GM12878 (cell line): ENCODE measurements around the gene FOXD3. TPM values are rescaled to one million over a fixed set of nuclear protein-coding genes. Genes with fewer than 3 reads are reported as not detected.

ENCODE experiments used
- ATAC-seq: fragments of 200-7000 bp; cut with Tn5 transposase; 3 replicates; pipeline ENCODE4 v1.9.1; 2020; ENCODE audit warnings: mild to moderate bottlenecking, moderate library complexity
- BruUV-seq: library from RNA; stranded (reverse); fragments of 400-500 nt; replicated peaks from 2 replicates; lab custom pipeline; 2021; lab: Mats Ljungman, UMichigan
- CTCF ChIA-PET: fragments of 300-600 bp; sonication (Branson Sonifier 250); formaldehyde crosslinking; extraction: SDS; loops from one replicate; lab custom pipeline; 2021; ENCODE audit warnings: inconsistent platforms; lab: Yijun Ruan, JAX
- POLR2A ChIA-PET: fragments of 350-600 bp; formaldehyde crosslinking; extraction: SDS; loops from one replicate; lab custom pipeline; 2021; ENCODE audit warnings: inconsistent platforms; lab: Charles Lee
- RAD21 ChIA-PET: fragments of 300-600 bp; sonication (Branson Sonifier 250); formaldehyde crosslinking; loops from one replicate; lab custom pipeline; 2023; ENCODE audit warnings: antibody characterized with exemption; ENCODE audit not compliant: unreplicated experiment; lab: Charles Lee
- SMC1A ChIA-PET: fragments of 300-600 bp; sonication (Branson Sonifier 250); formaldehyde crosslinking; loops from one replicate; lab custom pipeline; 2023; ENCODE audit not compliant: unreplicated experiment, uncharacterized antibody; lab: Charles Lee
- DNase-seq: peaks from one replicate; pipeline ENCODE4 v3.0.0-alpha.2; 2011; ENCODE audit warnings: low read depth, low spot score
- FAIRE-seq: peaks from 3 replicates; lab custom pipeline; 2011; peaks lifted over from hg19 to GRCh38; lab: Jason Lieb, UNC
- H2AFZ ChIP-seq: 2 replicates; pipeline ENCODE4 v1.6.0; 2011; ENCODE audit warnings: low read depth, low read length, control low read depth; ENCODE audit not compliant: control insufficient read depth
- H3K27ac ChIP-seq: 2 replicates; pipeline ENCODE4 v1.5.1; 2011; ENCODE audit warnings: control low read depth; ENCODE audit not compliant: control insufficient read depth, insufficient read depth
- H3K27me3 ChIP-seq, 2 experiments: replicated peaks in 1 of 2; 2 replicates each; pipeline versions ENCODE4 v1.6.0 to v1.6.1; 2011; ENCODE audit warnings: low read length in 1 of 2; ENCODE audit not compliant: control insufficient read depth in 2 of 2, insufficient read depth in 2 of 2
- H3K36me3 ChIP-seq, 2 experiments: 2 replicates each; pipeline ENCODE4 v1.5.1; 2011; ENCODE audit warnings: low read length in 1 of 2; ENCODE audit not compliant: control insufficient read depth in 2 of 2, insufficient read depth in 2 of 2
- H3K4me1 ChIP-seq: 2 replicates; pipeline ENCODE4 v1.6.1; 2011; ENCODE audit warnings: mild to moderate bottlenecking, low read length, moderate library complexity, mixed read lengths; ENCODE audit not compliant: control insufficient read depth, insufficient read depth
- H3K4me2 ChIP-seq: 2 replicates; pipeline ENCODE4 v1.6.0; 2011; ENCODE audit warnings: control low read depth; ENCODE audit not compliant: control insufficient read depth, insufficient read depth
- H3K4me3 ChIP-seq: fragments of 200-600 bp; sonication (generic); 2 replicates; pipeline ENCODE4 v1.5.1; 2016
- H3K79me2 ChIP-seq: 2 replicates; pipeline ENCODE4 v1.6.0; 2011; ENCODE audit warnings: low read length; ENCODE audit not compliant: control insufficient read depth, insufficient read depth
- H3K9ac ChIP-seq: 2 replicates; pipeline ENCODE4 v1.8.0; 2011; ENCODE audit warnings: low read length, control low read depth, mixed read lengths; ENCODE audit not compliant: control insufficient read depth, insufficient read depth
- H3K9me3 ChIP-seq: replicated peaks from 3 replicates; pipeline ENCODE4 v1.5.1; 2011; ENCODE audit warnings: mild to moderate bottlenecking, low read length; ENCODE audit not compliant: control insufficient read depth, insufficient read depth
- H4K20me1 ChIP-seq: 2 replicates; pipeline ENCODE4 v1.6.0; 2011; ENCODE audit not compliant: control insufficient read depth, insufficient read depth
- BACH1 ChIP-seq: fragments of 450-650 bp; IDR thresholded peaks from 2 replicates; pipeline ENCODE4 v1.6.1; 2017; ENCODE audit warnings: mild to moderate bottlenecking, borderline replicate concordance
- CHD2 ChIP-seq: IDR thresholded peaks from 2 replicates; pipeline ENCODE4 v1.6.1; 2011; ENCODE audit warnings: low read depth, low read length, improper control_type of control experiment, borderline replicate concordance
- ESRRA ChIP-seq: IDR thresholded peaks from 2 replicates; pipeline ENCODE4 v1.6.1; 2012; ENCODE audit warnings: mild to moderate bottlenecking, low read length, improper control_type of control experiment
- FOS ChIP-seq: IDR thresholded peaks from 3 replicates; pipeline ENCODE4 v1.6.1; 2011; ENCODE audit warnings: borderline replicate concordance; ENCODE audit not compliant: insufficient read length; ENCODE audit errors: extremely low read depth
- FOXM1 ChIP-seq: IDR thresholded peaks from 2 replicates; pipeline ENCODE4 v1.6.1; 2012; ENCODE audit warnings: low read depth, mild to moderate bottlenecking, inconsistent platforms, low read length, moderate library complexity
- GATAD2B ChIP-seq: fragments of 450-650 bp; conservative IDR thresholded peaks from 2 replicates; pipeline ENCODE4 v1.6.1; 2017; ENCODE audit warnings: low read depth, mild to moderate bottlenecking, moderate library complexity
- HCFC1 ChIP-seq: fragments of 150-350 bp; IDR thresholded peaks from 2 replicates; pipeline ENCODE4 v1.6.1; 2014; ENCODE audit warnings: low read length
- MYB ChIP-seq: fragments of 150-350 bp; IDR thresholded peaks from 2 replicates; pipeline ENCODE4 v1.6.1; 2014; ENCODE audit warnings: mild to moderate bottlenecking, low read depth, low read length, borderline replicate concordance
- NR2C2 ChIP-seq: IDR thresholded peaks from 2 replicates; pipeline ENCODE4 v1.6.1; 2011; ENCODE audit warnings: borderline replicate concordance, low read depth; ENCODE audit not compliant: control insufficient read depth, insufficient read length
- POLR2A ChIP-seq: IDR thresholded peaks from 2 replicates; pipeline ENCODE4 v1.6.1; 2011; ENCODE audit warnings: low read depth, mild to moderate bottlenecking, low read length
- POLR2AphosphoS2 ChIP-seq: IDR thresholded peaks from 2 replicates; pipeline ENCODE4 v1.6.1; 2011; ENCODE audit warnings: low read depth, mild to moderate bottlenecking, low read length, improper control_type of control experiment, moderate library complexity
- RAD21 ChIP-seq: IDR thresholded peaks from 2 replicates; pipeline ENCODE4 v1.6.1; 2011; ENCODE audit warnings: mild to moderate bottlenecking, low read depth, low read length, moderate library complexity; ENCODE audit not compliant: insufficient read depth
- RB1 ChIP-seq: fragments of 450-650 bp; formaldehyde crosslinking; IDR thresholded peaks from 2 replicates; pipeline ENCODE4 v1.6.1; 2017; ENCODE audit warnings: mild to moderate bottlenecking, borderline replicate concordance
- RCOR1 ChIP-seq: conservative IDR thresholded peaks from 2 replicates; pipeline ENCODE4 v1.6.1; 2012; ENCODE audit warnings: low read depth, low read length, improper control_type of control experiment
- SP1 ChIP-seq: IDR thresholded peaks from one replicate; pipeline ENCODE4 v1.6.1; 2011; ENCODE audit warnings: low read depth, low read length
- SREBF1 ChIP-seq: IDR thresholded peaks from 2 replicates; pipeline ENCODE4 v1.6.1; 2012; ENCODE audit warnings: mild to moderate bottlenecking, low read length
- SUZ12 ChIP-seq: fragments of 200-600 bp; sonication (generic); IDR thresholded peaks from one replicate; pipeline ENCODE4 v1.6.1; 2018; ENCODE audit warnings: antibody characterized with exemption, mild to moderate bottlenecking; ENCODE audit not compliant: unreplicated experiment
- ZBED1 ChIP-seq: IDR thresholded peaks from 2 replicates; pipeline ENCODE4 v1.6.1; 2016; ENCODE audit warnings: borderline replicate concordance
- ZBTB4 ChIP-seq: fragments of 450-650 bp; formaldehyde crosslinking; IDR thresholded peaks from 2 replicates; pipeline ENCODE4 v1.4.0; 2022; ENCODE audit warnings: mild to moderate bottlenecking, moderate library complexity
- ZNF274 ChIP-seq: IDR thresholded peaks from one replicate; pipeline ENCODE4 v1.8.0; 2011; ENCODE audit not compliant: insufficient read length, insufficient read depth
- WGBS: methylation state at CpG from one replicate; pipeline ENCODE4 v1.1.6; 2016; ENCODE audit warnings: low lambda C conversion rate; ENCODE audit not compliant: insufficient replicate concordance, insufficient coverage; ENCODE audit errors: missing lambda C conversion rate; 5-methylcytosine and 5-hydroxymethylcytosine counted together
- in situ Hi-C: fragments of 300-500 bp; cut with MboI; formaldehyde crosslinking; loops from 9 replicates; pipeline ENCODE4 v1.14.3; 2018; ENCODE audit warnings: mixed read lengths
- intact Hi-C: fragments of 100-400 bp; cut with micrococcal nuclease; formaldehyde crosslinking; loops from one replicate; pipeline ENCODE4 v1.14.2; 2022; ENCODE audit not compliant: unreplicated experiment
- polyA plus RNA-seq, 11 experiments: library from polyadenylated mRNA; depleted of rRNA in 4 of 11; unstranded in 6 of 11; stranded (reverse) in 5 of 11; fragments of >200 nt; fragmentation: Nextera tagmentation in 4 of 11; fragmentation: Illumina TruSeq in 1 of 11; extraction: Ambion mirVana in 4 of 11; extraction: Trizol in 1 of 11; gene quantifications; 1 replicate in 1 of 11; 2 replicates in 10 of 11; pipeline versions ENCODE4 v1.2.1 to v1.2.3, GENCODE V29; 2011 to 2016; ENCODE audit warnings: inconsistent platforms in 2 of 11, missing spikeins in 2 of 11, low read depth in 1 of 11
- total RNA-seq, 4 experiments: library from RNA; depleted of rRNA in 3 of 4; stranded (reverse); fragments of >200 nt in 3 of 4; fragmentation: Illumina TruSeq in 1 of 4; extraction: Trizol in 1 of 4; gene quantifications; 2 replicates each; pipeline versions ENCODE4 v1.2.1 to v1.2.3, GENCODE V29; 2013 to 2021

FOXD3 gene
- total and polyA plus RNA-seq, 10 of the 15 experiments (the other 5 are each of a cell fraction or from before 2014, with no cell fraction given): not detected

GRCh38 chr1:63325279-63325985 is 3.1 kb downstream of the FOXD3 start:
- RAD21 ChIA-PET: interaction anchor here (0.6 kb wide), 1 partner anchor 213 kb away, joined by 3 read pairs; no protein-coding TSS in a partner anchor
- Histone ChIP-seq H3K4me2 (no peak overlapping the region), H3K4me1 (no peaks in the 10 kb centered on the region; the same call in 1 of the 2 replicates), H3K79me2 (no peaks in the 10 kb centered on the region), H3K27me3 (peaks cover 16 to 53% of the 10 kb centered on the region in 2 experiments), H3K9me3 (peaks cover 1% of the 10 kb centered on the region; the same call in 1 of the 3 replicates), H4K20me1 (no peaks in the 10 kb centered on the region), H3K9ac (no peak overlapping the region), H3K4me3 (no peak overlapping the region), H3K36me3 (no peaks in the 10 kb centered on the region), H3K27ac (no peak overlapping the region), H2AFZ (no peak overlapping the region)
- no TSS peak for BruUV-seq
- WGBS: 0% methylated on average over 2 of the region's 2 CpGs
- SMC1A ChIA-PET: interaction anchor here (0.7 to 1.5 kb wide), 4 partner anchors 111 to 465 kb away, joined by 3 to 5 read pairs (median 3); no protein-coding TSS in a partner anchor
- POLR2A ChIA-PET: no interaction called here
- no peak for DNase-seq
- TF ChIP-seq BACH1 (no peak), GATAD2B (no peak), CHD2 (no peak), ZBED1 (no peak), SP1 (no peak), FOS (no peak), SREBF1 (no peak), RAD21 (no peak), RB1 (no peak), HCFC1 (no peak), NR2C2 (no peak), RCOR1 (no peak), POLR2A (no peak), FOXM1 (no peak), ESRRA (no peak), ZNF274 (no peak), SUZ12 (no peak), ZBTB4 (no peak), MYB (no peak), POLR2AphosphoS2 (no peak)
- CTCF ChIA-PET: interaction anchor here (0.7 to 4.7 kb wide), 9 partner anchors 11 to 213 kb away, joined by 3 to 26 read pairs (median 3); no protein-coding TSS in a partner anchor
- intact Hi-C loops: no loop called here
- in situ Hi-C loops: no loop called here
- ATAC-seq: no peak
- no peak for FAIRE-seq
